ENCODE results near the gene TMPRSS12.

DNA sequence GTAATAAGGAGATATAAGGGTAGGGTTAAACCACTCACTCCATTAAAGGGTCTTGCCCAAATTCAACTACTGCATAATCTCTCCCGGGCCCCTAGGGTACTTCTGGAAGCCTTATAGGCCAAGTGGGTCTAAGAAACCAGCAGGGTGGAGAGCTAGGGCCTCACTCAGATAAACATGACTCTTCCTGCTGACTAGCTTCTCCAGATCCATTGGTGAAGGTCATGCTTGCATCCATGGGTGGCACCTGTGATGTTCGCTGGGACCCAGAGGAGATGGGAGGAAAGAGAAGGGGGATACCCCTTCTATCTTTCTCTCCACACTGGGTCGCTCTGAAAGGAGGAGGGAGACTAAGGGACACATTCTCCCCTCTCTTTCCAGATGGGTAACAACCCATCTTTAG, 73.6 kb downstream of the TMPRSS12 start:
- TF ChIP-seq, protein P1, sequence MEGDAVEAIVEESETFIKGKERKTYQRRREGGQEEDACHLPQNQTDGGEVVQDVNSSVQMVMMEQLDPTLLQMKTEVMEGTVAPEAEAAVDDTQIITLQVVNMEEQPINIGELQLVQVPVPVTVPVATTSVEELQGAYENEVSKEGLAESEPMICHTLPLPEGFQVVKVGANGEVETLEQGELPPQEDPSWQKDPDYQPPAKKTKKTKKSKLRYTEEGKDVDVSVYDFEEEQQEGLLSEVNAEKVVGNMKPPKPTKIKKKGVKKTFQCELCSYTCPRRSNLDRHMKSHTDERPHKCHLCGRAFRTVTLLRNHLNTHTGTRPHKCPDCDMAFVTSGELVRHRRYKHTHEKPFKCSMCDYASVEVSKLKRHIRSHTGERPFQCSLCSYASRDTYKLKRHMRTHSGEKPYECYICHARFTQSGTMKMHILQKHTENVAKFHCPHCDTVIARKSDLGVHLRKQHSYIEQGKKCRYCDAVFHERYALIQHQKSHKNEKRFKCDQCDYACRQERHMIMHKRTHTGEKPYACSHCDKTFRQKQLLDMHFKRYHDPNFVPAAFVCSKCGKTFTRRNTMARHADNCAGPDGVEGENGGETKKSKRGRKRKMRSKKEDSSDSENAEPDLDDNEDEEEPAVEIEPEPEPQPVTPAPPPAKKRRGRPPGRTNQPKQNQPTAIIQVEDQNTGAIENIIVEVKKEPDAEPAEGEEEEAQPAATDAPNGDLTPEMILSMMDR (IDR thresholded peaks at IDR 0.05) = no peak
- no peak for TF ChIP-seq POLR2A (IDR thresholded peaks at IDR 0.05)

Data from thyroid gland (tissue), 4 donors.